Measurements from ENCODE around the gene CFAP126. TPM values are rescaled to one million over a fixed set of nuclear protein-coding genes. Genes with fewer than 3 reads are reported as not detected.
"Not testable (repeated sequence)": the region's sequence is repeated elsewhere in the genome, so short reads cannot be mapped to it uniquely, and the experiment has no call there.

CFAP126 gene
- total RNA-seq, 6 experiments from 2014 or later, result not detected

DNA sequence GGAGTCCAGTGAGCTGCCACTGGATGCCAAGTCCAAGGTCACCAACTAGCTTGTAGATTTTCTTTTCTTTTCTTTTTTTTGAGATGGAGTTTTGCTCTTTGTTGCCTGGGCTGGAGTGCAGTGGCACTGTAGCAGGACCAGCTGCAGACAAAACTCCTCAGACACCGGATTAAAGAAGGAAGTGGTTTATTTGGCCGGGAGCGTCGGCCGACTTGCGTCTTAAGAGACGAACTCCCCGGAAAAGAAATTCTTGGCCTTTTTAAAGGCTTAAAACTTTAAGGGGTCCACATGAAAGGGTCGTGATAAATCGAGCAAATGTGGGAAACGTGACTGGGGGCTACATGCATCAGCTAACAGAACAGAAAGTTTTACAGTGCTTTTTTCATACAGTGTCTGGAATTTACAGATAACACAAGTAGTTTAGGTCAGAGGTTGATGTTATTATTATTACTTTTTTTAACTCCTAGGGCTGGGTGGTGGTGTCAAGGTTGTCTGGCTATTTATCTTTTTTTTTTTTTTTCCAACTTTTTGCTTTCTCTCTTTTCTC, 36.4 kb upstream of the CFAP126 start:
- Mint-ChIP-seq H3K9me3 (no peaks in the 10 kb centered on the region; the same call in 1 of the 2 replicates), H3K27me3 (ENCODE audit: insufficient read depth) (peaks cover 15% of the 10 kb centered on the region), H3K36me3 (ENCODE audit: low read depth) (peaks cover 2% of the 10 kb centered on the region; the same call in 1 of the 2 replicates), H3K4me3 (no peak overlapping the region), H3K27ac (no peak overlapping the region), H3K4me1 (ENCODE audit: low read depth) (peaks cover 27% of the 10 kb centered on the region)
- no peak for DNase-seq
- TF ChIP-seq, protein P1, sequence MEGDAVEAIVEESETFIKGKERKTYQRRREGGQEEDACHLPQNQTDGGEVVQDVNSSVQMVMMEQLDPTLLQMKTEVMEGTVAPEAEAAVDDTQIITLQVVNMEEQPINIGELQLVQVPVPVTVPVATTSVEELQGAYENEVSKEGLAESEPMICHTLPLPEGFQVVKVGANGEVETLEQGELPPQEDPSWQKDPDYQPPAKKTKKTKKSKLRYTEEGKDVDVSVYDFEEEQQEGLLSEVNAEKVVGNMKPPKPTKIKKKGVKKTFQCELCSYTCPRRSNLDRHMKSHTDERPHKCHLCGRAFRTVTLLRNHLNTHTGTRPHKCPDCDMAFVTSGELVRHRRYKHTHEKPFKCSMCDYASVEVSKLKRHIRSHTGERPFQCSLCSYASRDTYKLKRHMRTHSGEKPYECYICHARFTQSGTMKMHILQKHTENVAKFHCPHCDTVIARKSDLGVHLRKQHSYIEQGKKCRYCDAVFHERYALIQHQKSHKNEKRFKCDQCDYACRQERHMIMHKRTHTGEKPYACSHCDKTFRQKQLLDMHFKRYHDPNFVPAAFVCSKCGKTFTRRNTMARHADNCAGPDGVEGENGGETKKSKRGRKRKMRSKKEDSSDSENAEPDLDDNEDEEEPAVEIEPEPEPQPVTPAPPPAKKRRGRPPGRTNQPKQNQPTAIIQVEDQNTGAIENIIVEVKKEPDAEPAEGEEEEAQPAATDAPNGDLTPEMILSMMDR (IDR thresholded peaks at IDR 0.05), result no peak

DNA sequence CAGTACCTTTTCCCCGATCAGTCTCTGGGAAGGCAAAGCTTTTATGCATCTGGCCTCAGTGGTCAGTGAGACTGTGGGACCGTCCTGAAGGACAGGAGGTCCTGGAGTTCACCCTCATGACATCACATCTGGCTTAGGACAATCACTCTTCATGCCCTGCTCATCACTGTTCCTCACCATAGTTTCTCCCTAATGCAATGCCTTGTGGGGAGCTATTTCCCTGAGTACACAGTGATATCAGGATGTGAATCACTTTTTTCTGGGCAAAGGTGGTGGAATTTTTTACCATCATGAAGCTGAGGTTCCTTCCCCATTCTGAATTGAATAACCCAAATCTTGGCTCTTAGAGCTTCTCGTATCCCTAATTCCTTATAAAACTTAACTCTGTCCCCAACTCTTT, 34.8 kb upstream of the CFAP126 start:
- TF ChIP-seq, protein P1 (IDR thresholded peaks at IDR 0.05), result no peak
- Mint-ChIP-seq H3K4me3 (no peak overlapping the region), H3K4me1 (ENCODE audit: low read depth) (peaks cover 22% of the 10 kb centered on the region), H3K27me3 (ENCODE audit: insufficient read depth) (peaks cover 15% of the 10 kb centered on the region), H3K27ac (no peak overlapping the region), H3K9me3 (no peaks in the 10 kb centered on the region; the same call in 1 of the 2 replicates), H3K36me3 (ENCODE audit: low read depth) (peaks cover 4% of the 10 kb centered on the region; the same call in 1 of the 2 replicates)
- DNase-seq, result no peak

DNA sequence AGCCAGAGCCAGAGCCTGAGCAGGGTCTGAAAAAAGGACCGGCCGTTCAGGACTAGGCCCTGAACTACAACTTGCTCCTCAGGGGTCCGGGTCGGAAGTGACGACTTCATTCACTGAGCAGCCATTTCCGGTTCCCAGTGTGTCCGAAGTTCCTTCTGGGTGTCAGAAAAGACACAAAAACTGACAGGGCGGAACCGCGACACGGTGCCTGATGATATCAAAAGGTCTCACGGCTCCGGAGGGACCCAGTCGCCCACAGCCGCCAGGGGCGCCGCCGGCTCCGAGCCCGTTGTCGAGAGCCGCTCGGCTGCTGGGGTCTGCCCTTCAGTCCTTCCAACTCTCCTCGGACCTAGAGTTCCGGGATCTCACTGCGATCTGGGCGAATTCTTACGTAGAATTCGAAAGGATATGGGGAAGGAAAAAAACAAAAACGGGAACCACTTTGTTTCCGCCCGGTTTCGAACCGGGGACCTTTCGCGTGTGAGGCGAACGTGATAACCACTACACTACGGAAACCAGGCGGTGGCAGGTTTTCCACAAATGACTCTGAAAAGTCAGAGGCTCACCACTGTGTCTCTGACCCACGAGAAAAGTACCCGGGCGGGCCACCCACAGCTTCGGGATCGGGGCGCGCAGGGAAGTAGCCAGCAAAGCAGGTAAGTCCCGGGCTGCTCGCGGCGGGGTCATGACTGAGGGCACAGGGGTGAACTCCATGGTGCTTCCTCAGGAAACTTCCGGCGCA, 31.8 kb upstream of the CFAP126 start:
- Mint-ChIP-seq H3K4me3 (peak overlapping the region; percentile 93), H3K4me1 (ENCODE audit: low read depth) (peaks cover 22% of the 10 kb centered on the region), H3K9me3 (no peaks in the 10 kb centered on the region; the same call in 1 of the 2 replicates), H3K27ac (peak overlapping the region; percentile 100), H3K36me3 (ENCODE audit: low read depth) (peaks cover 4% of the 10 kb centered on the region; the same call in 1 of the 2 replicates), H3K27me3 (ENCODE audit: insufficient read depth) (peaks cover 12% of the 10 kb centered on the region)
- DNase-seq, result peak; percentile 88
- TF ChIP-seq, protein P1 (IDR thresholded peaks at IDR 0.05), result peak; percentile 76

DNA sequence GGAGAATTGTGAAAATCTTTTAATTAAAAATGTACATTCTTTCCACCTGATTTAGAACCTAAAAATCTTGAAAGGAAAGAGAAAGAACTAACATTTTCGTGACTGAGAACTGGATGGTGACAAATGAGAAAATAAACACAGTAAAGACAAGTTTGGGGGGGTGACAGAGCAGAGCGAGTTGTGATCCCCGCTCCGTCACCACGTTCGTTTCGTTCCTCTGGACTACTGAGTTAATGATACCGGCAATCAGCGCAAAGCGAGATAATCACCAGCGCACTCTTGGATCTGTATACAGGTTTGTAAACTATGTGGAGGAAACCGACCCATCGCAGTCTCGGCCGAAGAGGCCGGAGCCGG, 31.2 kb upstream of the CFAP126 start:
- TF ChIP-seq, protein P1 (IDR thresholded peaks at IDR 0.05), result no peak
- peak overlapping the region; percentile 100 for H3K27ac Mint-ChIP-seq
- no peaks in the 10 kb centered on the region; the same call in 1 of the 2 replicates for H3K9me3 Mint-ChIP-seq
- no peak for DNase-seq
- peaks cover 22% of the 10 kb centered on the region for H3K4me1 Mint-ChIP-seq (ENCODE audit: low read depth)
- peak overlapping the region; percentile 93 for H3K4me3 Mint-ChIP-seq
- peaks cover 7% of the 10 kb centered on the region for H3K27me3 Mint-ChIP-seq (ENCODE audit: insufficient read depth)
- H3K36me3 Mint-ChIP-seq (ENCODE audit: low read depth), result peaks cover 4% of the 10 kb centered on the region; the same call in 1 of the 2 replicates

DNA sequence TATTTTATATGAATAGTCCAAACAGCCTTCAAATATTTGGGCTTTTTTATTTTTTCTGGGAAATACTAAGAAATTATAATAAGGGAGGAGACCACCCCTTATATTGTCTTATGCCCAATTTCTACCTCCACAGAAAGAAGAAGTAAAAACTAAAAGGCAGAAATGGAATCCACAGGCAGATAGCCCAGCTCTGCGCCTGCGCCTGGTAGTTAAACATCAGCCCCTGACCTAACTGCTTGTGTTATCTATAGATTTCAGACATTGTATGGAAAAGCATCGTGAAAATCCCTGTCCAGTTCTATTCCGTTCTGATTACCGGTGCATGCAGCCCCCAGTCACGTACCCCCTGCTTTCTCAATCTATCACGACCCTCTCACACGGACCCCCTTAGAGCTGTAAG, 29.4 kb upstream of the CFAP126 start:
- peaks cover 16% of the 10 kb centered on the region for H3K4me1 Mint-ChIP-seq (ENCODE audit: low read depth)
- H3K9me3 Mint-ChIP-seq; DNase-seq; H3K27me3 Mint-ChIP-seq (ENCODE audit: insufficient read depth); H3K27ac Mint-ChIP-seq; H3K4me3 Mint-ChIP-seq; H3K36me3 Mint-ChIP-seq (ENCODE audit: low read depth): not testable (repeated sequence)

DNA sequence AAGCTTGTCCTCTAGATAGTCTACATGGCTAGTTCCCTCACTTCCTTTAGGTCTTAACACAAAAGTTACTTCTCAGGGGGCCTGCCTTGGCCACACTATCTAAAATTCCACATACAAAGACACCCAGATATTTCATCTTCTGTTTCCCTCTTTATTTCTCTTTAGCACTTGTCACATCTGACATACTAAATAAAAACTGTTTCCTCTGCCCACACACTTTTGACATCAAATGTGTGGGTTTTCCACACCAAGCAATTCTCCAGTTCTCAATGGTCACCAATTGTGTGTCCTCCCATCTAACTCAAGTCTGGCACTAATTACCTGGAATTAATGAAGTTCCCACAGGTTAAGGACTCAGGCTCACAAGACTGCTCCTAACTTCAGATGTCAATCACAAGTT, 25.5 kb upstream of the CFAP126 start:
- H3K4me3 Mint-ChIP-seq, result no peak overlapping the region
- no peak overlapping the region for H3K27ac Mint-ChIP-seq
- H3K36me3 Mint-ChIP-seq (ENCODE audit: low read depth), result no peaks in the 10 kb centered on the region
- TF ChIP-seq, protein P1 (IDR thresholded peaks at IDR 0.05), result no peak
- H3K27me3 Mint-ChIP-seq (ENCODE audit: insufficient read depth), result peaks cover 2% of the 10 kb centered on the region
- DNase-seq, result no peak
- H3K4me1 Mint-ChIP-seq (ENCODE audit: low read depth), result peaks cover 13% of the 10 kb centered on the region; the same call in 1 of the 2 replicates
- no peaks in the 10 kb centered on the region for H3K9me3 Mint-ChIP-seq

Data from HFFc6 (cell line).